RCC 7860 (cell line): ENCODE measurements around the gene FITM1.

Experiments
- DNase-seq: peaks from one replicate; pipeline ENCODE4 v3.0.0-alpha.2; 2015; ENCODE audit warnings: low spot score
- FAIRE-seq: peaks from 2 replicates; lab custom pipeline; 2012; peaks lifted over from hg19 to GRCh38; lab: Jason Lieb, UNC

Gene FITM1

GRCh38 chr14:24116128-24116814 is 14.2 kb upstream of the FITM1 start:
- no peak for FAIRE-seq

DNA sequence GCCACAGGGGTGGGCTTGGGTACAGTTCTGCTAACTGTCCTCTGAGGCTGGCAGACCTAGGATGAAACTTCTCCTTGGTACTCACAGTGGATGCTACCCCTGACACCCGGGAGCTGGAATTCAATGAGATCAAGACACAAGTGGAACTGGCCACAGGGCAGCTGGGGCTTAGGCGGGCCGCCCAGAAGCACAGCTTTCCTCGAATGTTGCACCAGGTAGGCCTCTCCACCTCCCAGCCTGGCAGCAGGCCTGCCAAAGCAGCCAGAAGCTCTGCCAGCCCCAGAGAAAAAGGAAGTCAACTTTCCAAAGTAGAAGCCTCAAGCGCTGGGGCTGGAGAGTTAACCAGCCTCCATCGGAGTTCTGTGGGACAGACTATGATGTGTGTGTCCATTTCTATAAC is 13.3 kb upstream of the FITM1 start:
- FAIRE-seq (no peak), DNase-seq (no peak)

More at GRCh38 chr14:24116128-24116814, 14.2 kb upstream of the FITM1 start:
- DNase-seq, result no peak

DNA sequence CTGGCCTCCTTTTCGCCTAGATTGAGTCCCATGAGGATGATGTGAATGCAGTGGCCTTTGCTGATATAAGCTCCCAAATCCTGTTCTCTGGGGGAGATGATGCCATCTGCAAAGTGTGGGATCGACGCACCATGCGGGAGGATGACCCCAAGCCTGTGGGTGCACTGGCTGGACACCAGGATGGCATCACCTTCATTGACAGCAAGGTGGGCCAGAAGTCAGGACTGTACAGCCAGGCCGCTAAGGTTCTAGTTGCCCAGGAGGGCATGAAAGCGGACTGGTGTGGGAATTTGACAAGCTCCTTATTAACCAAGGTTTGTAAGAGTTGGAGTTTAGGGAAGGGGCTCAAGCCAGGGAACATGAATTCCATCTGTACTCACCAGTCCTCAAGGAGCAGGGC is 10.8 kb upstream of the FITM1 start:
- no peak for DNase-seq
- FAIRE-seq, result no peak

DNA sequence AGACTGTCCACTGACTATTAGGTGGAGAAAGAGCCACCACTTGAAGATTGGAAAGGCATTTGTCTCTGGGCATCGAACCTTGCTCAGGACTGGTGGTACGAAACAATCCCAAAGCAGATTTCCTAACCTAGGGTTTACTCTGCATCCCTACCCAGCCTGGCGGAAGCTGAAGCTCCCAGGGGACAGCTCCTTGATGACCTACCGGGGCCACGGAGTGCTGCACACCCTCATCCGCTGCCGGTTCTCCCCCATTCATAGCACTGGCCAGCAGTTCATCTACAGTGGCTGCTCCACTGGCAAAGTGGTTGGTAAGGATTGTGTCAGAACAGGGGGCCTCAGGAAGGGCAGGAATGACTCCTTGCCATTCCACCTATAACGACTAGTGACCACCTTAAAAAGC is 9.2 kb upstream of the FITM1 start:
- FAIRE-seq (no peak), DNase-seq (no peak)

DNA sequence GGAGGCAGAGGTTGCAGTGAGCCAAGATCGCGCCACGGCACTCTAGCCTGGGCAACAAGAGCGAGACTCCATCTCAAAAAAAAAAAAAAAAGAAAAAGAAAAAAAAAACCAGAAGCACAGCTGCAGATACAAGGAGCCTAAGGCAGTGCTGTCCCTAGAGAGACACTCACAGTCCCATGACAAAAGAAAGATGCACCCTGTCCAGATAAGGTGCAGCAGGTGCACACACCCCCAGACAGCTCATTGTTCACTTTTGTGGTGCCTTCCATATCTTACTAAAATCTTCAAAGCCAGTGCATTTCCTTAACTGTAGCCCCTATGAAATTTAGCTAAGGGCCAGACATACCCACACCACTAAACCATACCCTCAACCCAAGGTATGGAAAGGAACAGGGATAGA is 8.0 kb upstream of the FITM1 start:
- DNase-seq (no peak), FAIRE-seq (no peak)

DNA sequence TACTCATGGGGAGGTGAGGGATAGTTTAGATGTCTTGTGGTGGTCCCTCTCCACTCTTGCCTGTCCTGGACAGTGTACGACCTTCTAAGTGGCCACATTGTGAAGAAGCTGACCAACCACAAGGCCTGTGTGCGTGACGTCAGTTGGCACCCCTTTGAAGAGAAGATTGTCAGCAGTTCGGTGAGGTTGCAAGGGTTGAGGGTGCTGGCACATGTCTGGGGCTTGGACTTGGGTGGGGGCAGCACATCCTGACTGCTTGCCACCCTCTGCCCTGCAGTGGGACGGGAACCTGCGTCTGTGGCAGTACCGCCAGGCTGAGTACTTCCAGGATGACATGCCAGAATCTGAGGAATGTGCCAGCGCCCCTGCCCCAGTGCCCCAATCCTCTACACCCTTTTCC is 7.6 kb upstream of the FITM1 start:
- FAIRE-seq (no peak), DNase-seq (no peak)

GRCh38 chr14:24123424-24124417 is 6.7 kb upstream of the FITM1 start:
- no peak for FAIRE-seq
- no peak for DNase-seq

DNA sequence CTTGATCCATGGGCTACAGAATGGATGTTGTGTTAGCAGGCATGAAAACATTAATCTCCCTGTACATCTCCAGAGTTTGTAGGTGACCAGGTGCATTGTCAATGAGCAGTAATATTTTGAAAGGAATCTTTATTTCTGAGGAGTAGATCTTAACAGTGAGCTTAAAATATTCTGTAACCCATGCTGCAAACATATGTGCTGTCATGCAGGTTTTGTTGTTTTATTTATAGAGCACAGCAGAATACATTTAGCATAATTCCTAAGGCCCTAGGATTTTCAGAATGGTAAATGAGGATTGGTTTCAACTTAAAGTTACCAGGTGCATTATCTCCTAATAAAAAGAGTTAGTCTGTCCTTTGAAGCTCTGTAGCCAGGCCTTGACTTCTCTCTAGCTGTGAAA is 3.5 kb upstream of the FITM1 start:
- DNase-seq (no peak), FAIRE-seq (no peak)

DNA sequence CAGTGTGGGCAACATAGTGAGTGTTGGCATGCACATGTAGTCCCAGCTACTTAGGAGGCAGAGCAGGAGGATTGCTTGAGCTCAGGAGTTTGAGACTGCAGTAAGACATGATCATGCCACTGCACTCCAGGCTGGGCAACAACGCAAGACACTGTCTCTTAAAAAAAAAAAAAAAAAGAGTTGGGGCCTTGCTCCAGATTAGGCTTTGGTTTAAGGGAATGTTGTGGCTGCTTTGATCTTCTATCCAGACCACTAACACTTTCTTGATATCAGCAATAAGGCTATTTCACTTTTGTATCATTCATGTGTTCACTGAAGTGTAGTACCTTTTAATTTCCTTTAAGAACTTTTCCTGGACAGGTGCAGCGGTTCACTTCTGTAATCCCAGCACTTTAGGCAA is 2.8 kb upstream of the FITM1 start:
- DNase-seq, result no peak
- FAIRE-seq, result no peak

GRCh38 chr14:24129410-24129998 is 955 bp upstream of the FITM1 start:
- FAIRE-seq, result no peak
- DNase-seq, result no peak

DNA sequence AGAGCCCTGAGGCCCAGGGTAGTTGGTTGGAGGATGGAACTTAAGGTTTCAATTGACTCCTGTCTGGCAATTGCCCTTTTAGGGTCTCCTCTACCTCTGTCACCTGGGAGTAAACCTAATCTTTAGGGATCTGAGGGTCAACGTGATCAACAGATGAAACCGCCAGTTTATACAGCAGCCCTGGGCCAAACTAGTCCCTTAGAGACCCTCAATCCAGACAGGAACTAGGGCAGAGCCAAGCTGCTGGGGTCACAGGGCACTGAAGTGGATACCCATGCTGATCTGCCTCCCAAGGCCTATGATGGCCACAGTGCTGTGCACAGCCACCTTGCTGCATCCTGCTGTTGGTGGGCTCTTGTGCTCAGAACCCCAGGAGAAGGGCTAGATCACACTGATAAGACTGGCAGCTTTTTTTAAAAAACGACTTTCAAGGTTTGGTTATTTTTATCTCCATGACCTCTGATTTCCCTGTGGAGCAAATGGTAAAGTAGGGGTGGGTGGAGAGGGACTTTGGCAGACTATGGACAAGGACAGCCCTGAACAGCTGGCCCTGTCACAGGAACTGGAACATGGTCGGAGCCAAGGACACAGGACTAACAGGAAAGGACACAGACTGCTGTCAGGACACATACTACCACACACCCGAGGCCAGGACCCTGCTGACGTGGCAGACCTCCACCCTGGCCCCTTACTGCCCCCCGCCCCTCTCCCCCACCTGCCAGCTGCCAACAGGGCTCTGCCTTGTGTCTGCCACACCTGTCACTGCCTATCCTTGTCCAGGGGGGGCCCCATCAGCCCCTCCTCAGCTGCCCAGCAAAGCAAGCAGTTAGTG is 474 bp downstream of the FITM1 start:
- FAIRE-seq, result no peak

DNA sequence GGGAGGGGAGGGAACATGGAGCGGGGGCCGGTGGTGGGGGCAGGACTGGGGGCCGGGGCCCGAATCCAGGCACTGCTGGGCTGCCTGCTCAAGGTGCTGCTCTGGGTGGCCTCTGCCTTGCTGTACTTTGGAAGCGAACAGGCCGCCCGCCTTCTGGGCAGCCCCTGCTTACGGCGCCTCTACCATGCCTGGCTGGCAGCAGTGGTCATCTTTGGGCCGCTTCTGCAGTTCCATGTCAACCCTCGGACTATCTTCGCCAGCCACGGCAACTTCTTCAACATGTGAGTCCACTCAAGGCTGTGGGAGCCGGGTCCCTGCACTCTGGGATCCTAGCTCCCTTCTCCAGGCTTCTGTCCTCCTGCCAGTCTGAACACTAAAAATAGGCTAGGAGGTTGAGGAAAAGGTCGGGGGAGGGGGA is 1.1 kb downstream of the FITM1 start:
- FAIRE-seq, result no peak

More for the DNA sequence above, 474 bp downstream of the FITM1 start:
- no peak for DNase-seq

DNA sequence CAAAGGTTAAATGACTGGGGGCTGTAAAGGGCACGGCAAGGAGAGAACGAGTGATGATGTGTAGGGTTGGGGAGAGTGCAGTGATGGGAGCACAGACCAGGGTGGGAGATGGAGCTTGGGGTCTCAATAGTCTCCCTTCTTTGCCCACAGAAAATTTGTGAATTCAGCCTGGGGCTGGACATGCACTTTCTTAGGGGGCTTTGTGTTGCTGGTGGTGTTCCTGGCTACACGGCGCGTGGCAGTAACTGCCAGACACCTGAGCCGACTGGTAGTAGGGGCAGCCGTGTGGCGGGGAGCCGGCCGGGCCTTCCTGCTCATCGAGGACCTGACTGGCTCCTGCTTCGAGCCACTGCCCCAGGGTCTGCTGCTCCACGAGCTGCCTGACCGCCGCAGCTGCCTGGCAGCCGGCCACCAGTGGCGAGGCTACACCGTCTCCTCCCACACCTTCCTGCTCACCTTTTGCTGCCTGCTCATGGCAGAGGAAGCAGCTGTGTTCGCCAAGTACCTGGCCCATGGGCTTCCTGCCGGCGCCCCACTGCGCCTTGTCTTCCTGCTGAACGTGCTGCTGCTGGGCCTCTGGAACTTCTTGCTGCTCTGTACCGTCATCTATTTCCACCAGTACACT is 1.7 kb downstream of the FITM1 start:
- no peak for FAIRE-seq

More for the DNA sequence above, 1.1 kb downstream of the FITM1 start:
- no peak for DNase-seq

DNA sequence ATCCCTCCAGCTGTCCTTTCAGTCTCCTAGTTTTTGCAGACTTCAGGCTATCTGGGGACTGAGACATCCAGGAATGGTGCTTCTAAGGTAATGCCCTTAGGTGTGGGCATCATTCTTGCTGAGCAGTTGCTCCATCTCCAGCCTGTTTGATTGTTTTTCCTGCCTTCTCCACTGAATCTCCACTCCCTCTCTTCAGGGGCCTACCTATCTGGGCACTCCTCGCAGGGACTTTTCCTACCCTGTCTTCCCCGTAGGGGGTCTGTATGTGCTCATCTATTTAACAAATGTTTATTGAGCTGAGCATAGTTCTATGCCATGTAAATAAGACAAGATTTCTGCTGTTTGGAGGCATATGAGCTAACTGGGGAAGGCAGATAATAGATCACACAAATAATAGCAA is 2.5 kb downstream of the FITM1 start:
- FAIRE-seq (no peak), DNase-seq (no peak)

More for the DNA sequence above, 1.7 kb downstream of the FITM1 start:
- no peak for DNase-seq

DNA sequence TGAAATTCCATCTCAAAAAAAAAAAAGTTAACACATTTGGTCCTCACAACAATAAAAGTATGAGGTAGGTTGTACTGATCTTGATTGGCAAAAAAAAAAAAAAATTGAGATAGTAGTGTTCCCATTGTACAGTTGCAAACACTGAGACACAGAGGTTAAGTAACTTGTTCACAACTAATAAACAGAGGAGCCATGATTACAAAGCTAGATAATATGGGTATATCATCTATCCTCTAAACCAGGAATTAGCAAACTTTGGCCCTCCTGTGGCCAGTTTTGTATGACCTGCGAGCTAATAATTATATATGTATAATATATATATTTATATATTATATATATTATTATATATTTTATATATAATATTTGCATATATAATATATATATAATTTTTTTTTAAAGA is 3.3 kb downstream of the FITM1 start:
- no peak for FAIRE-seq
- DNase-seq, result no peak

DNA sequence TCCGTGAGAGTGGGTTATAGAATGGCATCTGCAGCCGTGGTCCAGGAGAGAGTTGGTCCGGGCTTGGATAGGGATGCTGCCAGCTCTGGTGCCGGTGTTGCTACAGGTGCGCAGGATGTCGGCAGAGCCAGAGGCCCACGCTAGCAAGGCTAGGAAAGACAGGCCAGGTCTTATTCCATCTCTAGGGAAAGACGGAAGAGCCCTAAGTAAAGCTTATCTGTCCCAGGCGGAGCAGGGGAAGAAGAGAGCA is 5.0 kb downstream of the FITM1 start:
- DNase-seq (no peak), FAIRE-seq (no peak)

GRCh38 chr14:24135834-24136683 is 5.6 kb downstream of the FITM1 start, which contains the start of gene PSME1:
Gene PSME1 (plus strand): TSS chr14:24136194. CDS start chr14:24136263, 69 bp downstream.
- no peak for FAIRE-seq

GRCh38 chr14:24136684-24137528 is 6.4 kb downstream of the FITM1 start:
- DNase-seq, result no peak
- FAIRE-seq, result no peak

More at GRCh38 chr14:24135834-24136683, 5.6 kb downstream of the FITM1 start, which contains the start of gene PSME1:
- peak; percentile 44 for DNase-seq
